Measurements from ENCODE around the gene AMMECR1L. TPM values are rescaled to one million over a fixed set of nuclear protein-coding genes. Genes with fewer than 3 reads are reported as not detected.
"Not testable (repeated sequence)": the region's sequence is repeated elsewhere in the genome, so short reads cannot be mapped to it uniquely, and the experiment has no call there.

The AMMECR1L gene
- total and polyA plus RNA-seq, 2 donors: 6.7 to 12.0 TPM

- Histone ChIP-seq H3K27me3 (ENCODE audit: control insufficient read depth in 2 of 2, insufficient read depth in 1 of 2, low read length in 1 of 2) (no peaks in the 10 kb centered on the region), H3K36me3 (ENCODE audit: control insufficient read depth in 2 of 2, insufficient read depth in 2 of 2, low read length in 1 of 2) (peaks cover 0 to 4% of the 10 kb centered on the region in 2 donors), H3K9me3 (ENCODE audit: control insufficient read depth in 2 of 2, insufficient read depth in 1 of 2, low read length in 1 of 2) (peaks cover 2 to 26% of the 10 kb centered on the region in 2 donors), H3K27ac (ENCODE audit: low read depth in 1 of 2, low read length in 1 of 2) (peak overlapping the region; percentile 8 to 76), H3K4me3 (ENCODE audit: low read length in 2 of 2) (no peak overlapping the region), H3K4me1 (ENCODE audit: control insufficient read depth in 2 of 2, insufficient read depth in 2 of 2, low read length in 2 of 2) (peaks cover 16 to 27% of the 10 kb centered on the region in 2 donors)
- peak; percentile 54 to 91 (median 75) for DNase-seq (ENCODE audit: low read depth in 6 of 9, low spot score in 9 of 9)
- 8% methylated on average over 5 of the region's 5 CpGs for WGBS
Measured at GRCh38 chr2:127829845-127830246, 55.9 kb downstream of the AMMECR1L start.

- 98% methylated on average over 2 of the region's 2 CpGs for WGBS
- not testable (repeated sequence) for DNase-seq (ENCODE audit: low read depth in 6 of 9, low spot score in 9 of 9)
Measured at GRCh38 chr2:127826708-127827107, 59.0 kb downstream of the AMMECR1L start.

GRCh38 chr2:127826047-127826446 is 59.7 kb downstream of the AMMECR1L start:
- DNase-seq (ENCODE audit: low read depth in 6 of 9, low spot score in 9 of 9): no peak
- H3K4me1 ChIP-seq (ENCODE audit: control insufficient read depth in 2 of 2, insufficient read depth in 2 of 2, low read length in 2 of 2): peaks cover 12 to 19% of the 10 kb centered on the region in 2 donors
- no peaks in the 10 kb centered on the region for H3K27me3 ChIP-seq (ENCODE audit: control insufficient read depth in 2 of 2, insufficient read depth in 1 of 2, low read length in 1 of 2)
- peaks cover 2 to 26% of the 10 kb centered on the region in 2 donors for H3K9me3 ChIP-seq (ENCODE audit: control insufficient read depth in 2 of 2, insufficient read depth in 1 of 2, low read length in 1 of 2)
- 97% methylated on average over 12 of the region's 12 CpGs for WGBS
- no peak overlapping the region for H3K4me3 ChIP-seq (ENCODE audit: low read length in 2 of 2)
- H3K27ac ChIP-seq (ENCODE audit: low read depth in 1 of 2, low read length in 1 of 2): no peak overlapping the region
- H3K36me3 ChIP-seq (ENCODE audit: control insufficient read depth in 2 of 2, insufficient read depth in 2 of 2, low read length in 1 of 2): peaks cover 0 to 4% of the 10 kb centered on the region in 2 donors

More at GRCh38 chr2:127826708-127827107, 59.0 kb downstream of the AMMECR1L start:
- H3K27ac ChIP-seq (ENCODE audit: low read depth in 1 of 2, low read length in 1 of 2); H3K4me3 ChIP-seq (ENCODE audit: low read length in 2 of 2); H3K27me3 ChIP-seq (ENCODE audit: control insufficient read depth in 2 of 2, insufficient read depth in 1 of 2, low read length in 1 of 2); H3K36me3 ChIP-seq (ENCODE audit: control insufficient read depth in 2 of 2, insufficient read depth in 2 of 2, low read length in 1 of 2): not testable (repeated sequence)
- peaks cover 16 to 26% of the 10 kb centered on the region in 2 donors for H3K4me1 ChIP-seq (ENCODE audit: control insufficient read depth in 2 of 2, insufficient read depth in 2 of 2, low read length in 2 of 2)
- H3K9me3 ChIP-seq (ENCODE audit: control insufficient read depth in 2 of 2, insufficient read depth in 1 of 2, low read length in 1 of 2): peaks cover 2 to 26% of the 10 kb centered on the region in 2 donors

- no peak for DNase-seq (ENCODE audit: low read depth in 6 of 9, low spot score in 9 of 9)
- Histone ChIP-seq H3K4me1 (ENCODE audit: control insufficient read depth in 2 of 2, insufficient read depth in 2 of 2, low read length in 2 of 2) (no peaks in the 10 kb centered on the region), H3K9me3 (ENCODE audit: control insufficient read depth in 2 of 2, insufficient read depth in 1 of 2, low read length in 1 of 2) (peaks cover 4 to 15% of the 10 kb centered on the region in 2 donors), H3K27ac (ENCODE audit: low read depth in 1 of 2, low read length in 1 of 2) (no peak overlapping the region), H3K36me3 (ENCODE audit: control insufficient read depth in 2 of 2, insufficient read depth in 2 of 2, low read length in 1 of 2) (no peaks in the 10 kb centered on the region), H3K27me3 (ENCODE audit: control insufficient read depth in 2 of 2, insufficient read depth in 1 of 2, low read length in 1 of 2) (no peaks in the 10 kb centered on the region), H3K4me3 (ENCODE audit: low read length in 2 of 2) (no peak overlapping the region)
- WGBS: 79% methylated on average over 6 of the region's 6 CpGs
Measured at GRCh38 chr2:127820080-127820668, 65.6 kb downstream of the AMMECR1L start.

- H3K36me3 ChIP-seq (ENCODE audit: control insufficient read depth in 2 of 2, insufficient read depth in 2 of 2, low read length in 1 of 2): no peaks in the 10 kb centered on the region
Measured at GRCh38 chr2:127818794-127819425, 66.8 kb downstream of the AMMECR1L start.

GRCh38 chr2:127818241-127818640 is 67.5 kb downstream of the AMMECR1L start:
- H3K4me1 ChIP-seq (ENCODE audit: control insufficient read depth in 2 of 2, insufficient read depth in 2 of 2, low read length in 2 of 2): no peaks in the 10 kb centered on the region
- H3K27ac ChIP-seq (ENCODE audit: low read depth in 1 of 2, low read length in 1 of 2): no peak overlapping the region
- DNase-seq (ENCODE audit: low read depth in 6 of 9, low spot score in 9 of 9): no peak
- H3K27me3 ChIP-seq (ENCODE audit: control insufficient read depth in 2 of 2, insufficient read depth in 1 of 2, low read length in 1 of 2): no peaks in the 10 kb centered on the region
- WGBS: 96% methylated on average over 5 of the region's 5 CpGs
- H3K4me3 ChIP-seq (ENCODE audit: low read length in 2 of 2): no peak overlapping the region
- H3K36me3 ChIP-seq (ENCODE audit: control insufficient read depth in 2 of 2, insufficient read depth in 2 of 2, low read length in 1 of 2): no peaks in the 10 kb centered on the region
- peaks cover 4 to 15% of the 10 kb centered on the region in 2 donors for H3K9me3 ChIP-seq (ENCODE audit: control insufficient read depth in 2 of 2, insufficient read depth in 1 of 2, low read length in 1 of 2)

More at GRCh38 chr2:127818794-127819425, 66.8 kb downstream of the AMMECR1L start:
- Histone ChIP-seq H3K27me3 (ENCODE audit: control insufficient read depth in 2 of 2, insufficient read depth in 1 of 2, low read length in 1 of 2) (no peaks in the 10 kb centered on the region), H3K4me1 (ENCODE audit: control insufficient read depth in 2 of 2, insufficient read depth in 2 of 2, low read length in 2 of 2) (no peaks in the 10 kb centered on the region), H3K4me3 (ENCODE audit: low read length in 2 of 2) (no peak overlapping the region), H3K9me3 (ENCODE audit: control insufficient read depth in 2 of 2, insufficient read depth in 1 of 2, low read length in 1 of 2) (peaks cover 4 to 15% of the 10 kb centered on the region in 2 donors), H3K27ac (ENCODE audit: low read depth in 1 of 2, low read length in 1 of 2) (no peak overlapping the region)
- no peak for DNase-seq (ENCODE audit: low read depth in 6 of 9, low spot score in 9 of 9)
- WGBS: 91% methylated on average over 8 of the region's 8 CpGs

- no peak overlapping the region for H3K27ac ChIP-seq (ENCODE audit: low read depth in 1 of 2, low read length in 1 of 2)
- WGBS: 100% methylated on average over 1 of the region's 1 CpG
- H3K4me3 ChIP-seq (ENCODE audit: low read length in 2 of 2): no peak overlapping the region
- H3K27me3 ChIP-seq (ENCODE audit: control insufficient read depth in 2 of 2, insufficient read depth in 1 of 2, low read length in 1 of 2): no peaks in the 10 kb centered on the region
- no peaks in the 10 kb centered on the region for H3K9me3 ChIP-seq (ENCODE audit: control insufficient read depth in 2 of 2, insufficient read depth in 1 of 2, low read length in 1 of 2)
- no peaks in the 10 kb centered on the region for H3K36me3 ChIP-seq (ENCODE audit: control insufficient read depth in 2 of 2, insufficient read depth in 2 of 2, low read length in 1 of 2)
- H3K4me1 ChIP-seq (ENCODE audit: control insufficient read depth in 2 of 2, insufficient read depth in 2 of 2, low read length in 2 of 2): peaks cover 0 to 9% of the 10 kb centered on the region in 2 donors
- no peak for DNase-seq (ENCODE audit: low read depth in 6 of 9, low spot score in 9 of 9)
Measured at GRCh38 chr2:127814677-127815076, 71.1 kb downstream of the AMMECR1L start.

- not testable (repeated sequence) for H3K27me3 ChIP-seq (ENCODE audit: control insufficient read depth in 2 of 2, insufficient read depth in 1 of 2, low read length in 1 of 2); H3K36me3 ChIP-seq (ENCODE audit: control insufficient read depth in 2 of 2, insufficient read depth in 2 of 2, low read length in 1 of 2); H3K4me3 ChIP-seq (ENCODE audit: low read length in 2 of 2); DNase-seq (ENCODE audit: low read depth in 6 of 9, low spot score in 9 of 9); H3K27ac ChIP-seq (ENCODE audit: low read depth in 1 of 2, low read length in 1 of 2); H3K9me3 ChIP-seq (ENCODE audit: control insufficient read depth in 2 of 2, insufficient read depth in 1 of 2, low read length in 1 of 2)
- peaks cover 3 to 14% of the 10 kb centered on the region in 2 donors for H3K4me1 ChIP-seq (ENCODE audit: control insufficient read depth in 2 of 2, insufficient read depth in 2 of 2, low read length in 2 of 2)
- WGBS: 99% methylated on average over 3 of the region's 3 CpGs
Measured at GRCh38 chr2:127812441-127812840, 73.3 kb downstream of the AMMECR1L start.
